Endothelial cell of umbilical vein (primary cell): ENCODE data around the gene PSMB8. TPM values are rescaled to one million over a fixed set of nuclear protein-coding genes. Genes with fewer than 3 reads are reported as not detected.

Experiments
- BruUV-seq: library from RNA; stranded (reverse); fragments of 400-500 nt; replicated peaks from 2 replicates; lab custom pipeline; 2021; lab: Mats Ljungman, UMichigan
- CTCF ChIA-PET: fragments of 300-600, 350-600 bp; sonication (Branson Sonifier 250); formaldehyde crosslinking; loops from one replicate; lab custom pipeline; 2021; ENCODE audit warnings: antibody characterized with exemption, inconsistent platforms; lab: Charles Lee
- POLR2A ChIA-PET: fragments of 300-600, 350-600 bp; sonication (Branson Sonifier 250); formaldehyde crosslinking; loops from one replicate; lab custom pipeline; 2021; ENCODE audit warnings: antibody characterized with exemption, inconsistent platforms; lab: Charles Lee
- DNase-seq: peaks from one replicate; pipeline ENCODE4 v3.0.0-alpha.2; 2011; ENCODE audit warnings: low read depth, low spot score
- FAIRE-seq: peaks from 2 replicates; lab custom pipeline; 2011; peaks lifted over from hg19 to GRCh38; lab: Jason Lieb, UNC
- H2AFZ ChIP-seq: 2 replicates; pipeline ENCODE4 v1.6.0; 2012; ENCODE audit warnings: low read depth, low read length, control low read depth, inconsistent platforms
- H3K27ac ChIP-seq: 2 replicates; pipeline ENCODE4 v1.5.1; 2011; ENCODE audit warnings: low read depth, mild to moderate bottlenecking, control low read depth, low read length, moderate library complexity; ENCODE audit not compliant: insufficient read depth
- H3K27me3 ChIP-seq, 2 experiments: 2 replicates each; pipeline versions ENCODE4 v1.6.0 to v1.6.1; 2011; ENCODE audit warnings: low read length in 2 of 2, mixed read lengths in 1 of 2; ENCODE audit not compliant: control insufficient read depth in 2 of 2, insufficient read depth in 2 of 2
- H3K36me3 ChIP-seq, 2 experiments: 2 replicates in 1 of 2; 3 replicates in 1 of 2; pipeline ENCODE4 v1.5.1; 2011; ENCODE audit warnings: low read length in 2 of 2, mild to moderate bottlenecking in 1 of 2, moderate library complexity in 1 of 2; ENCODE audit not compliant: control insufficient read depth in 2 of 2, insufficient read depth in 2 of 2; ENCODE audit errors: extremely low read depth in 1 of 2
- H3K4me1 ChIP-seq: 3 replicates; pipeline ENCODE4 v1.5.1; 2011; ENCODE audit warnings: mild to moderate bottlenecking, low read length; ENCODE audit not compliant: control insufficient read depth, insufficient read depth; ENCODE audit errors: extremely low read depth
- H3K4me2 ChIP-seq: 2 replicates; pipeline ENCODE4 v1.6.1; 2011; ENCODE audit warnings: low read length, control low read depth, mixed read lengths; ENCODE audit not compliant: insufficient read depth
- H3K4me3 ChIP-seq, 3 experiments: fragments of 200-600 bp in 1 of 3; sonication (generic), shearing (Covaris generic) in 1 of 3; replicated peaks in 1 of 3; 2 replicates each; pipeline ENCODE4 v1.5.1; 2011 to 2016; ENCODE audit warnings: control low read depth in 3 of 3, low read length in 3 of 3, mild to moderate bottlenecking in 2 of 3, inconsistent platforms in 1 of 3, low read depth in 1 of 3, moderate library complexity in 1 of 3; ENCODE audit not compliant: insufficient read depth in 1 of 3
- H3K79me2 ChIP-seq: 2 replicates; pipeline ENCODE4 v1.6.0; 2012; ENCODE audit warnings: low read length, inconsistent platforms; ENCODE audit not compliant: control insufficient read depth, insufficient read depth
- H3K9ac ChIP-seq: replicated peaks from 2 replicates; pipeline ENCODE3; 2011; ENCODE audit warnings: low read length, control low read depth; ENCODE audit not compliant: insufficient read depth; ENCODE audit errors: extremely low read depth
- H3K9me1 ChIP-seq: replicated peaks from 3 replicates; pipeline ENCODE4 v1.6.0; 2011; ENCODE audit warnings: mild to moderate bottlenecking, low read length; ENCODE audit not compliant: control insufficient read depth, insufficient read depth; ENCODE audit errors: extremely low read depth
- H3K9me3 ChIP-seq: replicated peaks from 2 replicates; pipeline ENCODE4 v1.5.1; 2012; ENCODE audit warnings: low read length, inconsistent platforms; ENCODE audit not compliant: control insufficient read depth, insufficient read depth
- H4K20me1 ChIP-seq: replicated peaks from 2 replicates; pipeline ENCODE3; 2011; ENCODE audit warnings: mild to moderate bottlenecking, low read length; ENCODE audit not compliant: control insufficient read depth, insufficient read depth; ENCODE audit errors: extremely low read depth
- CTCF ChIP-seq, 2 donors: IDR thresholded peaks; 1 replicate in 1 of 2; 2 replicates in 1 of 2; pipeline ENCODE4 v1.5.1; 2011; ENCODE audit warnings: low read length in 2 of 2, mild to moderate bottlenecking in 2 of 2, moderate library complexity in 2 of 2, control low read depth in 1 of 2, inconsistent platforms in 1 of 2, low read depth in 1 of 2; ENCODE audit not compliant: insufficient read depth in 1 of 2; ENCODE audit errors: extremely low read depth in 1 of 2
- EZH2 ChIP-seq: IDR thresholded peaks from 2 replicates; pipeline ENCODE4 v1.6.1; 2012; ENCODE audit warnings: borderline replicate concordance, low read depth, mild to moderate bottlenecking, moderate library complexity, low read length, inconsistent platforms; ENCODE audit not compliant: severe bottlenecking
- FOS ChIP-seq: IDR thresholded peaks from 2 replicates; pipeline ENCODE4 v1.6.1; 2011; ENCODE audit warnings: mild to moderate bottlenecking, low read length, moderate library complexity, borderline replicate concordance; ENCODE audit not compliant: insufficient read depth
- GATA2 ChIP-seq: IDR thresholded peaks from 2 replicates; pipeline ENCODE4 v1.7.0; 2011; ENCODE audit warnings: low read depth, mild to moderate bottlenecking, moderate library complexity, mixed read lengths, low read length; ENCODE audit not compliant: insufficient read length, insufficient read depth
- JUN ChIP-seq: IDR thresholded peaks from 2 replicates; pipeline ENCODE4 v1.6.1; 2011; ENCODE audit warnings: borderline replicate concordance, low read depth; ENCODE audit not compliant: insufficient read length, insufficient read depth
- MAX ChIP-seq: IDR thresholded peaks from 2 replicates; pipeline ENCODE4 v1.6.1; 2011; ENCODE audit not compliant: insufficient read depth, insufficient read length
- MYC ChIP-seq: IDR thresholded peaks from one replicate; pipeline ENCODE4 v1.6.1; 2011; ENCODE audit warnings: mild to moderate bottlenecking, low read depth, low read length
- POLR2A ChIP-seq: IDR thresholded peaks from 2 replicates; pipeline ENCODE4 v1.6.1; 2012; ENCODE audit warnings: low read depth, mild to moderate bottlenecking, control low read depth, low read length
- POLR2AphosphoS5 ChIP-seq: IDR thresholded peaks from 2 replicates; pipeline ENCODE4 v1.6.1; 2012; ENCODE audit warnings: low read depth, mild to moderate bottlenecking, control low read depth, low read length, moderate library complexity; ENCODE audit not compliant: insufficient read depth
- dilution Hi-C: fragments of 300-500 bp; cut with MboI; formaldehyde crosslinking; loops from one replicate; pipeline ENCODE4 v1.15.0; 2019; ENCODE audit warnings: low sequenced_read_pairs; ENCODE audit not compliant: extremely low pct_ligation_motif_present
- intact Hi-C: fragments of 100-400 bp; cut with micrococcal nuclease; formaldehyde crosslinking; loops from one replicate; pipeline ENCODE4 v1.10.0; 2022
- polyA plus RNA-seq, 4 experiments: library from polyadenylated mRNA; depleted of rRNA in 3 of 4; stranded (reverse) in 3 of 4; unstranded in 1 of 4; fragments of >200 nt; gene quantifications; 2 replicates each; pipeline versions ENCODE4 v1.2.1 to v1.2.3, GENCODE V29; 2011 to 2012; ENCODE audit warnings: missing spikeins in 1 of 4
- total RNA-seq: library from RNA; stranded (reverse); gene quantifications from 2 replicates; pipeline ENCODE4 v1.2.3, GENCODE V29; 2021

The PSMB8 gene
- total and polyA plus RNA-seq, 2 donors (not counting 3 experiments of a cell fraction or from before 2014, with no cell fraction given): 40.1 to 49.4 TPM

- FAIRE-seq: no peak
- Histone ChIP-seq H3K27ac (no peak overlapping the region), H2AFZ (no peak overlapping the region)
These were observed 18.9 kb upstream of the PSMB8 start for GRCh38 chr6:32862725-32863124.

GRCh38 chr6:32860674-32861073 is 16.8 kb upstream of the PSMB8 start:
- FAIRE-seq: no peak
- intact Hi-C loops (loop anchor here (10.0 kb wide), 1 partner anchor 156 kb away; no protein-coding TSS in a partner anchor), dilution Hi-C loops (no loop called here)
- POLR2A ChIA-PET: no interaction called here
- Histone ChIP-seq H3K79me2 (no peaks in the 10 kb centered on the region), H3K27me3 (peaks cover 9 to 18% of the 10 kb centered on the region in 2 experiments), H3K9me1 (no peaks in the 10 kb centered on the region), H3K9ac (no peak overlapping the region), H3K9me3 (no peaks in the 10 kb centered on the region), H4K20me1 (no peaks in the 10 kb centered on the region), H3K36me3 (no peaks in the 10 kb centered on the region), H3K27ac (no peak overlapping the region), H3K4me3 (no peak overlapping the region), H2AFZ (no peak overlapping the region), H3K4me2 (no peak overlapping the region), H3K4me1 (no peaks in the 10 kb centered on the region)
- no TSS peak for BruUV-seq
- CTCF ChIA-PET: interaction anchor here (4.2 to 8.1 kb wide), 3 partner anchors 8 to 22 kb away, joined by 33 to 274 read pairs (median 158); partner anchors contain the start of gene TAP2
- no peak for DNase-seq
- no peak for TF ChIP-seq MYC
- no peak for TF ChIP-seq POLR2A
- TF ChIP-seq MAX: no peak
- no peak for TF ChIP-seq GATA2
- TF ChIP-seq POLR2AphosphoS5: no peak
- TF ChIP-seq FOS: no peak
- no peak for TF ChIP-seq CTCF (IDR thresholded peaks at IDR 0.05; ENCODE audit: extremely low read depth in 1 of 2, insufficient read depth in 1 of 2, low read depth in 1 of 2, low read length in 2 of 2)
- no peak for TF ChIP-seq JUN
- no peak for TF ChIP-seq EZH2

More at GRCh38 chr6:32862725-32863124, 18.9 kb upstream of the PSMB8 start:
- no TSS peak for BruUV-seq
- intact Hi-C loops (loop anchor here (10.0 kb wide), 1 partner anchor 158 kb away; no protein-coding TSS in a partner anchor), dilution Hi-C loops (no loop called here)
- Histone ChIP-seq H3K79me2 (no peaks in the 10 kb centered on the region), H3K4me3 (no peak overlapping the region), H3K9ac (no peak overlapping the region), H3K36me3 (no peaks in the 10 kb centered on the region), H3K27me3 (peaks cover 19 to 20% of the 10 kb centered on the region in 2 experiments), H3K9me1 (no peaks in the 10 kb centered on the region), H3K4me1 (no peaks in the 10 kb centered on the region), H3K4me2 (no peak overlapping the region), H3K9me3 (no peaks in the 10 kb centered on the region), H4K20me1 (no peaks in the 10 kb centered on the region)
- POLR2A ChIA-PET: no interaction called here
- TF ChIP-seq MYC: no peak
- TF ChIP-seq GATA2: no peak
- no peak for TF ChIP-seq FOS
- no peak for TF ChIP-seq MAX
- CTCF ChIA-PET: interaction anchor here (1.4 to 4.2 kb wide), 4 partner anchors 9 to 37 kb away, joined by 5 to 33 read pairs (median 6); partner anchors contain the start of genes PSMB9, TAP1 and TAP2
- no peak for DNase-seq
